Measurements from ENCODE around the gene RPUSD1.
A peak's percentile ranks its signal among the peaks of the same experiment; 100 is the strongest.
"Not testable (repeated sequence)": the region's sequence is repeated elsewhere in the genome, so short reads cannot be mapped to it uniquely, and the experiment has no call there.

The RPUSD1 gene

DNA sequence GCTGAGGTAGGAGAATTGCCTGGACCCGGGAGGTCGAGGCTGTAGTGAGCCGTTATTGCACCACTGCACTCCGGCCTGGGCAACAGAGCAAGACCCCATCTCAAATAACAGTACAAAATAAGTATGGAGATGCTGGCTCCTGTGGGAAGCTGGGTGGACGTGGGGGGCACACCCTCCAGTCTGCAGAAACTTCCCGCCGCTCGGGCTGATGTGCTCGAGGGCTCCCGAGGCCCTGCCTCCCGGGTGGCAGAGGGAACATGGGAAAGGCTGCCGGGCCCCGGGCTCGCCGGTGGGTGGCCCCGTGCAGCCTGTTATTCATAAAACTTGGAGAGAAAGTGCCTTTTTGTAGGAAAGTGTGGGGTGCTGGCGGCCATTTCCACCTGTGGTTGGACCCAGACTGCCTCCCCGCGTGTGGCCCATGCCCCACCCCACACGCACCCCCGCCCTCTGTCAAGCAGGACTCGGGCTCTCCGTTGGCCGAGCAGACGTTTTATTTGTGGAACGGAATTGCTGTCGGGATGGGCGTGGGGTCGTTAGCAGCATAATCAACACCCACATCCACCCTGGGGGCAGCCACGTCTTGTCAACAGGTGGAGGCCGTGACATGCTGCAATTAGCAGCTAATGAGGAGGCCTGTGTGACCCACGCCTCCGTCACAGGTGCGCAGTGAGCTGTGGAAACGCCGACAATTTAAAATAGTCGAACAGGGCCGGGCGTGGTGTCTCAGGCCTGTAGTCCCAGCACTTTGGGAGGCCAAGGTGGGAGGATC lies 40.0 kb downstream of the RPUSD1 start:
- DNase-seq (ENCODE audit: low read depth), result no peak

DNA sequence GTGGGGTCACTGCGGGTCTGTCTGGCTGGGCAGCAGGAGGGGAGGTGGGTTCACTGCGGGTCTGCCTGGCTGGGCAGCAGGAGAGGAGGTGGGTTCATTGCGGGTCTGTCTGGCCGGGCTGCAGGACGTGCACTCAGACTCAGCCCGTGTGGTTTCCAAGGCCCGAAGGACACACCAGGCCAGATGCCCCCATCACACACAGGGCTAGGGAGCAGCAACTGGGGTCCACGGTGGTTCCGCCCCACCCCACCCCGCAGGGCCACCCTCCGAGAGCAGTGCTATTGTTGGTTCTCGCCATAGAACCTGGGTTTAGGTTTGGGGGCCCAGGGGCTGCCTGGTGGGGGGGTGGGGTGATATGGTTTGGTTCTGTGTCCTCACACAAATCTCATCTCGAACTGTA lies 41.5 kb downstream of the RPUSD1 start:
- DNase-seq (ENCODE audit: low read depth), result no peak

DNA sequence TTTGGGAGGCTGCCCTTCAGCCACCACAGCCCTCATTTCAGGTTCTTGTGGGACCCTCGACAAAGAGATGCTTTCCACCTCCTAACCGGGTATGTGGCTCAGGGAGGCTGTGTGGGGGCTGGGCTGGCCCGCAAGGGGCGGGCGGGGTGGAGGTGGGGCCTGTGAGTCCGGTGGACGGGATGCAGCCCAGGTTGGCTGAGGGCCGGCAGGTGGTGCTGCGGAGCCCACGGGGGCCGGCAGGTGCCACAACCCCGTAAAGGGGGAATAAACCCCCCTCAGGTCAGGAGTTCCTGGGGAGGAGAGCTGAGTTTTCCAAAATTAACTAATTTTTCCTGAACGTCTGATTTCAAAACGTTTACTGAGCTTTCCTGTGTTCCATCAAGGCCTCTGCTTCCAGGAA lies 42.4 kb downstream of the RPUSD1 start:
- no peak for DNase-seq (ENCODE audit: low read depth)

DNA sequence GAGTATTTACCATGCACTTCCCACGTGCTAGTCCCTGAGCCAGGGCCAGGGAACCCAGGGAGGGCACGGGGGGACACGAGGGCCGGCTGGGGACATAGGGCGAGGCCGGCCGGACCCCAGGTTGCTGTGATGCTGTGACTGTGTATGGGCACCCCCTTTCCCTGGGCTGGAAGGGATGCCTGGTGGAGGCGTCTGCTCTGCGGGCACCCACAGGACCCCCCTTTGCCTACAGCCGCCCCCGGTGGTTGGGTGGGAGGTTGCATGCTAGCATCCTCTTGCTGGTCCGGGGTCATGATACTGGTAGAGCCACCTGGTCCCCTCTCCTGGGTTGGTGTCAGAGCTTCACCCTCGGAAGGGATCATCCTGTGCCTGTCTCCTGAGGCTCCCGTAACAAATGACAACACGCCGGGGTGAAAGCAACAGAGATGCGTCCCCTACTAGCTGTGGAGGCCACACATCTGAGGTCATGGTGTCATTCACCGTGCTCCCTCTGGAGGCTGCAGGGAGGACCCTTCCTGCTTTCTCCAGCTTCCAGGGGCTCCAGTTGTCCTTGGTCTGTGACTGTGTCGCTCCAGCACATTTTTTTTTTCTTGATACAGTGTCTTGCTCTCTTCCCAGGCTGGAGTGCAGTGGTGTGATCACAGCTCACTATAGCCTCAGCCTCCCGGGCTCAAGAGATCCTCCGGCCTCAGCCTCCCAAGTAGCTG lies 44.2 kb downstream of the RPUSD1 start:
- DNase-seq (ENCODE audit: low read depth), result no peak

DNA sequence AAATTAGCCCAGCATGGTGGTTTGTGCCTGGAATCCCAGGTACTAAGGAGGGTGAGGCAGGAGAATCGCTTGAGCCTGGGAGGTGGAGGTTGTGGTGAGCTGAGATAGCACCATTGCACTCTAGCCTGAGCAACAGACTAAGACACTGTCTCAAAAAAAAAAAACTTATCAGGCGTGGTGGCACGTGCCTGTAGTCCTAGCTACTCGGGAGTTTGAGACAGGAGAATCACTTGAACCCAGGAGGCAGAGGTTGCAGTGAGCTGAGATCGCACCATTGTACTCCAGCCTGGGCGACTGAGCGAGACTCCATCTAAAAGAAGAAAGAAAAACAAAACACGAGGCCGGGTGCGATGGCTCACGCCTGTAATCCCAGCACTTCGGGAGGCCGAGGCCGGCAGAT lies 45.3 kb downstream of the RPUSD1 start:
- DNase-seq (ENCODE audit: low read depth), result not testable (repeated sequence)

DNA sequence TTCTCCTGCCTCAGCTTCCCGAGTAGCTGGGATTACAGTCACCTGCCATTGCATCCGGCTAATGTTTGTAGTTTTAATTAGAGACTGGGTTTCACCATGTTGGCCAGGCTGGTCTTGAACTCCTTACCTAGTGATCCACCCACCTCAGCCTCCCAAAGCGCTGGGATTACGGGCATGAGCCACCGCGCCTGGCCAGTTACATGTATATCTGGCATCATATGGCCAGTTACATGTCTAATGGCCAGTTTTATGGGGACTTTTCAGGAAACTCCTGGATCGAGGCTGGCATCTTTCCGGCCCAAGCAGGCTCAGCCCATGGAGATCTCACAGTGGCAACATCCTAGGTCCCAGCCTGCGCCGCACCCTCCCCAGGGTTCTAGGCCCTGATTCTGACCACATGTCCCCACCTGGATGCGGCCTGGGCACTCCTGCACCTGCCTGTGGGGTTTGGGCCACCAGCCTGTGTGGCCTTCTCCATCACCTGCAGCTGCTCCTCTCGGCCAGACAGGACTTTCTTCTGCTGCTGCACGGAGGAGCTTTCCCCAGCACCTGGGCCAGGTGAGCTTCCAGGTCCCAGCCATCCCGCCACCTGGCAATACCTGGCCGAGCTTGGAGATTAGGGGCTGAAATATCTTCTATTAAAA lies 46.1 kb downstream of the RPUSD1 start:
- no peak for DNase-seq (ENCODE audit: low read depth)

DNA sequence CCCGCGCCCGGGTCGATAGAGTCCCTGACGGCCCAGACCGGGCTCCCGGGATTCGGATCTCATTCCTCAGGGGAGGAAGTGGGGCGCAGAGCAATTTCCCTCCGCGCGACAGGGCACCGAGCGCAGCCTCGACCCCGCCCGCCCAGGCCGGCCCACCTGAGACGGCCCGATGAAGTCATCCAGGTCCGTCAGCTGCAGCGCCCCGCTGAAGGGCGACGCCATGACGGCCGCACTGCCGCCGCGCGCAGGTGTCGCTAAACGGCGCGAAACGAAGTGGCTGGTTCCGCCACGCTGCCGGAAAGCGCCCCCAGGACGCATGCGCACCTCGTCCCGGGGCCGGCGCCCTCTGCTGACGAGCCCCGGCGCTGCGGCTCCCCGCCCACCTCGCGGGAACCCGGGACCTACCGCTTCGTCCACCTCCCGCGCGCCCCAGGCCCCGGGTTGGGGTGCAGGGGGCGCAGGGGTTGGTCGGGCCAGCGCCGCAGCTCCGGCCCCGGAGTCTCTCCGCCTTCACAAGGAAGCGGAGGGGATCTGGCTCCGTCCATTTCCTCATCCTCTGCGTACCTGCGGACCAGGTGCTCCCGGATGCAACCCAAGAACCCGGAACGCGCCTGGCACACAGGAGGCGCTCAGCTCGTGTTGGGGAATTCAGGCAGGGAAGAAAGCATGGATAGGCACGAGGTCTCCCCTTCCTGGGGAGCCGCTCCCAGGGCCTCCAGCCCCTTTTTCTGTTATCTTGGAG lies 47.2 kb downstream of the RPUSD1 start, which contains the start of gene CIAO3:
Gene CIAO3, minus strand, starts transcription at position 234 of the 742 bp plus-strand sequence. Its CDS starts 12 bp downstream, at position 222.
- DNase-seq (ENCODE audit: low read depth), result peak; percentile 77

DNA sequence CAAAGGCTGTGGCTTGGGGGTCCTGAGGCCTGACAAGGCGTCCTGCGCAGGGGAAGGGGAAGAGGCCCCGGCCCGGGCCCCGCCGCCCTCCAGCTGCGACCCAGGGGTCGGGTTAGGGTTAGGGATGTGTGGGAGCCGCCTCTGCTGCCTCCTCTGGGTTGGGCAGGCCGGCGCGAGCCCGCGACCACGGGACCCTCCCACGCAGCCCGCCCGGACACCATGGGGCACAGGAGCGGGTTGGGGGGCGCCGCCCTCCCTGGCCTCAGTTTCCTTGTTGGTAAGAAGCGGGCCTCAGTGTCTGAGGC lies 47.8 kb downstream of the RPUSD1 start:
- peak; percentile 41 for DNase-seq (ENCODE audit: low read depth)

DNA sequence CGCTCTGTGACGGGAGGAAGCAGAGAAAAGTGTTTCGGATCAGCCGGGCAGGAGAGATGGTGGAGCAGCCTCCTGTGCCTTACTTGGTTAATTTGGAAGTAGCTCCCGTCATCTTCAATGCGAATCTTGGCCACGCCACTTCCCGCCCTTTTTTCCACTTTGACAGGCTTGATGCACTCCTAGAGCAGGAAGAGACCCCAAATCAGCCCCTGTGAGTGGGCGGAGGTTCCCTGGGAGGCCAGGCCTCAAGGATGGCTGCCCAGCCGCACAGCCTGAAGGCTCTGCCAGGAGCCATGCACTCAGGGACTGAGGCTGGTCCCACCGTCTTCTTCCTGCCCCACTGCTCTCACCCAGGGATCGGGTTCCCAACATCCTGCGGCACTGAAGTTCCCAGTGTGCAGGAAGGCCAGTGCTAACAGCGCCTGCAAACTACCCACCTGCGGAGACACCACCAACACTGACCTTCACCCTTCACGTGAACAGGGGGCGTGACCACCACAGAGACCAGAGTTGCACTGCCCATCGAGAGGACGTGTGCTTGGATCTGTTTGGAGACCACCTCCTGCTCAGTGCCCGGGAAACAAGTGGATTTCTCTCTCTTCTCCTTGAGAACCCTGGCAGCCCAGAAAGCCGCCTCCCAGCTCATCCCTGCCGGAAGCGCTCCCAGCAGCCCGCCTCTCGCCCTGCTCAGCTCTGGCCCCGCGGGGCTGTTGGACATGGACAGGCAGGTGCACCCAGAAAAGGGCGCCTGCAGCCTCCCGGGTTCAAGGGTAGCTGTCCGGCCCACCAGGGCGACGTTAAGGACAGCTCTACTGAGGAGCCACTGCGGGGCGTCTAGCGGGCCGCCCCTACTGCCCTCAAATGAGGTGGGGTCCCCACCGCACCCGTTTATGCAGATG lies 48.4 kb downstream of the RPUSD1 start:
- DNase-seq (ENCODE audit: low read depth), result no peak

DNA sequence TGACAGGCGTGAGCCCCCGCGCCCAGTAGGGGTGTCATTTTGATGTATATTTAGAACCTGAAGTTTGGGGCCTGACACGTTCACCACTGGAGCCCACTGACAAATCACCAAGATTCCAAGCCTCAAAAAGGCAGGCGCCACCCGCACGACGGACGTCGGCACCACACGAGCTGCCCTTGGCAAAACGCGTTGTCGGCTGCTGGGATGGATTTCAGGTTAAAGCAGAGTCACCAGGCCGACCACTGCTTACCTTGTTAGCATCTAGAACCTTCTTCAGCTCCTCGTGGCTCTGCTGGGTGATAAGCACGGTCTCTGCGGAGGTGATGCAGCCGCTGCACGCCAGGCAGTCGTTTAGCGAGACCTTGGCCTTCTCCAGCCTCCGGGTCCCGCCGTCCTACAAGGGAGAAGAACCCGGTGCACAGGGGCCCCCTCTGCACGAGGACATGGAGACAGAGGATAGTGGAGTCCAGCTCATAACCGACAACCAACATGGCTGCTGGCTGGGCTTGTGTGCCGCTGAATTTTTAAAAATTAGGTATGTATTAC lies 51.2 kb downstream of the RPUSD1 start:
- DNase-seq (ENCODE audit: low read depth), result no peak

DNA sequence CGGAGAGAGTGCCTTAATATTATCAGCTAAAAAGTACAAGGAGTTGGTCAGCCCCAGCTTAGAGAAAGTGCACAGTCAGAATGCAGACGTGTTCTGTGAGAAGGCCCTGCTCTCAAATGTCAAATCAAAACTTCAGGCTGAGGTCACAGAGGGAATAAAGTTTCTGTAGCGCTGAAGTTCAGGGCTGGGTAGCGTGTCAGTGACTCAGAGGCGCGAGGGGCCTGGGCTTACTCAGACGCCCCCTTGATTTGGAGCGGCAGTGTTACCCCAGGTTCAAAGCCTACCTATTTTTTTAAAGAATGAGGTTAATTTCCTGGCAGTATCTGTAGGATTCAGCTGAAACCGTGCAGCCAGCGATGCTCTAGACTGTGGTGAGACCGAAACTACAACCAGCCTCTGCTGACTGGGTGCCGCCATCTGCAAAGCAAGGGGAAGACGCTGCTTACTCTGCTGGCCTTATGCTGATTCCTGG lies 52.2 kb downstream of the RPUSD1 start:
- DNase-seq (ENCODE audit: low read depth), result no peak

DNA sequence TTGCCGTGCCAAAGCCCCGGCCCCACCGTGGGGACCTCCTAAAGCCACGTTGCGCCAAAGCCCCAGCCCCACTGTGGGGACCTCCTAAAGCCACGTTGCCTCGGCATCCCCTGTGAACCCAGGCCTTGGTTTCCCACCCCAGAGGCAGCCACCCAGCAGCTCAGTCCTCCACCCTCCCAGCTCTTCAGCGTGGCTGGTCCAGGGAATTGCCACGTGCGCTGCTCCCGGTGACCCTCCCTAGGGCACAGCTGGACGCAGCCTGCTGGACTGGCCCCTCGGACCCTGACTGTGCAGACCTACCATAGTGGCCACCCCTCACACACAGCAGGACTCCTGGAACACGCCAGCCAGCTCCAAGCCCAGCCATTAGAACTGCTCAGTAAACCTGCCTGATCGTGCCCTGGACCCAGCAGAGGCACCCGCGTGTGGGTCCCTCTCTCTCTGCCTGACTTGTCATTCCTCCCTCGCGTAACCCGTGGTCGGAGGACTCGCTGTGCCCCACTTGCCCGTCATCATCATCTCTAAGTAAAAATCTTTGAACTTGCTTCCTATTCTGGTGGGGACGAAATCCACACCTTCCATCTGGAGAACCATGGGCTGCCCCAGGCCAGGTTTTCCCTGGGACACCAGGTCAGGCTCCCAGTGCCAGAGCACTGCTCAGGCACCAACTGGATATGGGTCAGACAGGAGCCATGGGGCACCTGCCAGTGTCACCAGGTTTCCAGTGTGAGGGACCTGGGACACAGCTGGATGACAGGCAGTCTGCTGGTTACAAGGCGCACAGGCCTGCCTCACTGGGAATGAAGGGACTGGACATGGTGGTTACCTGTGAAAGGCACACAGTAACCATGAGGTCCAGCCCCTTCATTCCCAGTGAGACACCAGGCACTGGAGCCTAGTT lies 53.0 kb downstream of the RPUSD1 start:
- no peak for DNase-seq (ENCODE audit: low read depth)
